Fibroblast of upper back skin (primary cell): ENCODE measurements around the gene TNFRSF9.

Experiments
- DNase-seq: peaks from one replicate; pipeline ENCODE4 v3.0.0-alpha.2; 2013

TNFRSF9 gene

DNA sequence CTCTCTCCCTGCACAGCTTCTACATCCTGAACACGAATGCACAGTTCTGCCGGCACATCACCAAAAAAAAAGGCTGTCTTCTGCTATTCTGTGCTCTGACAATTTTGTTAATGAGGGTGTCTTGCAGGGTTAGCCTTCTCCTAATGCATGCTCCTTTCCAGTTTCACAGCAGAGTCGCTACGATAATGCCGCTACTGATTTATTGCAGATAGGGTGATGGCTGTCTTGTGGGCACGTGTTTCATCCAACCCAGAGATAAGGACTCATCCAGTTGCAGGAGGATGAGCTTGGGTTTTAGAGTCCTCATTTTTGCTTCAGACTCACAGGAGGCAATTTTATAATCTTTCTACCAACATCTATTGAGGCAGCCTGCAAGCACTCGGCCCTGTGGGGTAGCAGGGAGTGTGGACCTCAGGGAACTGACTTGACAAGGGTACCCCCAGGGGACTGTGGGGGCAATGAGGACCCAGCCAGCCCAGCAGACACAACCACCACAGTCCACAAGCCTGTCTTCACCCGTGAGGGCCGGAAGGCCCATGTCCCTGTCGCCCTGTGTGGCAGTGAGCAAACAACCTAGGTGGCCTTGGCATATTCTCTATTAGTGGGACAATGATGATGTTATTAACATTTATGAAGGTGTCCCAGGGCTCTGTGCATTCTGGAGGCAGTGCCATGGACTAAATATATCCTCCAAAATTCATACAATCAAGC, 72.4 kb downstream of the TNFRSF9 start:
- DNase-seq, result no peak

DNA sequence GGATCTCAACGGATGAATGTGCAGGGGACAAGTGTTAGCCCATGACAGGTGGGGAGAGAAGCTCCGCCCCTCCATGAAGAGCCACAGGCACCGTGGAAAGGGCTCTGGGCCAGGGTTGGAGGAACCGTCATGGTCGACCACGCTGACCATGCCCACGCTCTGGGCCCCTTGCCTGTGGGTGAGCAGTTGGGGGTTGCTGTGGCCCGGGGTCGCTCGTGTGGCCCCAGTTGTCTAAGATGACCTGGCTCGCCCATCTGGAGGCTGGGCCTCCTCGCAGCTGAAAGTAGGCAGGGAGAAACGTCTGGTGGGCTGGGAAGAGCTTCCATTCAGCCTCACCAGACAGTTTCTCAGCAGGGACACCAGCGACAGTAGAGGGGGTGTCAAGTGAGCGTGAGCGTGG, 74.7 kb downstream of the TNFRSF9 start:
- no peak for DNase-seq
